Fibroblast of lung (primary cell): ENCODE measurements around the gene SMR3A. TPM values are rescaled to one million over a fixed set of nuclear protein-coding genes. Genes with fewer than 3 reads are reported as not detected.

Source experiments
- DNase-seq, 2 donors: peaks; one replicate each; pipeline versions ENCODE4 v3.0.0 to v3.0.0-alpha.2; 2010; ENCODE audit warnings: low read depth in 2 of 2
- H2AFZ ChIP-seq: 2 replicates; pipeline ENCODE4 v1.5.1; 2012; ENCODE audit warnings: low read length, control low read depth, inconsistent platforms
- H3K27ac ChIP-seq: 2 replicates; pipeline ENCODE4 v1.5.1; 2011; ENCODE audit warnings: low read length, control low read depth; ENCODE audit not compliant: insufficient read depth
- H3K27me3 ChIP-seq: 2 replicates; pipeline ENCODE4 v1.5.1; 2011; ENCODE audit warnings: mild to moderate bottlenecking, low read length; ENCODE audit not compliant: control insufficient read depth, insufficient read depth
- H3K36me3 ChIP-seq: 2 replicates; pipeline ENCODE4 v1.5.1; 2011; ENCODE audit warnings: low read length; ENCODE audit not compliant: control insufficient read depth, insufficient read depth
- H3K4me1 ChIP-seq: 2 replicates; pipeline ENCODE4 v1.5.1; 2011; ENCODE audit warnings: low read length; ENCODE audit not compliant: control insufficient read depth, insufficient read depth; ENCODE audit errors: extremely low read depth
- H3K4me2 ChIP-seq: 2 replicates; pipeline ENCODE4 v1.5.1; 2011; ENCODE audit warnings: low read length, control low read depth; ENCODE audit not compliant: insufficient read depth; ENCODE audit errors: extremely low read depth
- H3K4me3 ChIP-seq, 4 experiments: fragments of 200-600 bp in 1 of 4; sonication (generic) in 1 of 4; replicated peaks in 1 of 4; 2 replicates each; pipeline ENCODE4 v1.5.1; 2011 to 2016; ENCODE audit warnings: low read length in 4 of 4, low read depth in 3 of 4, mild to moderate bottlenecking in 3 of 4, control low read depth in 2 of 4, inconsistent platforms in 1 of 4, mixed read lengths in 1 of 4; ENCODE audit not compliant: insufficient read depth in 1 of 4; ENCODE audit errors: control extremely low read depth in 1 of 4
- H3K79me2 ChIP-seq: 2 replicates; pipeline ENCODE4 v1.5.1; 2012; ENCODE audit warnings: mild to moderate bottlenecking, low read length, inconsistent platforms; ENCODE audit not compliant: control insufficient read depth, insufficient read depth
- H3K9ac ChIP-seq: 2 replicates; pipeline ENCODE4 v1.5.1; 2011; ENCODE audit warnings: mild to moderate bottlenecking, low read length, control low read depth; ENCODE audit not compliant: insufficient read depth
- H3K9me3 ChIP-seq: 2 replicates; pipeline ENCODE4 v1.5.1; 2012; ENCODE audit warnings: low read depth, low read length; ENCODE audit not compliant: control insufficient read depth, insufficient read depth
- H4K20me1 ChIP-seq: 2 replicates; pipeline ENCODE4 v1.5.1; 2011; ENCODE audit warnings: low read length; ENCODE audit not compliant: control insufficient read depth, insufficient read depth; ENCODE audit errors: extremely low read depth
- CTCF ChIP-seq, 2 donors: IDR thresholded peaks in 1 of 2; conservative IDR thresholded peaks in 1 of 2; 1 replicate in 1 of 2; 2 replicates in 1 of 2; pipeline ENCODE4 v1.5.1; 2011 to 2012; ENCODE audit warnings: low read length in 2 of 2, control low read depth in 1 of 2, inconsistent platforms in 1 of 2, low read depth in 1 of 2, mild to moderate bottlenecking in 1 of 2
- EZH2 ChIP-seq: IDR thresholded peaks from 2 replicates; pipeline ENCODE4 v1.5.1; 2012; ENCODE audit warnings: low read length, control low read depth, mild to moderate bottlenecking; ENCODE audit errors: missing control alignments
- polyA plus RNA-seq, 2 donors: library from polyadenylated mRNA; depleted of rRNA in 1 of 2; stranded (reverse) in 1 of 2; unstranded in 1 of 2; fragments of >200 nt; gene quantifications; 2 replicates each; pipeline ENCODE4 v1.2.1, GENCODE V29; 2011 to 2012; ENCODE audit warnings: missing spikeins in 1 of 2
- total RNA-seq: library from RNA; depleted of rRNA; stranded (reverse); fragments of >200 nt; gene quantifications from 2 replicates; pipeline ENCODE4 v1.2.1, GENCODE V29; 2014

The SMR3A gene
- total and polyA plus RNA-seq, 2 donors (not counting 1 experiment from before 2014, with no cell fraction given) = not detected

DNA sequence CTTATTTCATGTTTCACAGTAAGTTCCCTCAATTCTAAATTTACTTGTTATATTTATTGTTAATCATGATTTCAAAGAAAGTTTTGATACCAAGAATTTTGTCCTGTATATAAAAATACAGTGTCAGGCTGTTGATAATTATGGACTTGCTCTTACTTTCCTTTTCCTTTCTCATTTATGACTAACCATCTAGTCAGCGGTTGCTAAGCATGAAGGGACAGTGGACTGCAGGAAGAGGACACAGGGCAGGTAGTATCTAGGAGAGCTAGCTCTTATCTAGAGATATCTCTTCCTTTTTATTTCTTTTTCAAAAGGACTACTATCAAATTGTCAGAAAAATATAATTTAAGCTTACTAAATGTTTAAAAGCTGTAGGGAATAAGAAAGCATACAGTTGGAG, 38.8 kb downstream of the SMR3A start:
- no peak for TF ChIP-seq CTCF (conservative IDR thresholded peaks at IDR 0.05 in 1 of 2, IDR thresholded peaks at IDR 0.05 in 1 of 2; ENCODE audit: low read depth in 1 of 2, low read length in 2 of 2)
- TF ChIP-seq EZH2 = no peak
- Histone ChIP-seq H3K36me3 (no peaks in the 10 kb centered on the region), H3K27ac (no peak overlapping the region), H3K4me3 (no peak overlapping the region), H4K20me1 (no peaks in the 10 kb centered on the region), H3K27me3 (no peaks in the 10 kb centered on the region), H3K79me2 (no peaks in the 10 kb centered on the region), H3K4me1 (no peaks in the 10 kb centered on the region), H3K4me2 (no peak overlapping the region), H3K9ac (no peak overlapping the region), H2AFZ (no peak overlapping the region), H3K9me3 (no peaks in the 10 kb centered on the region)
- no peak for DNase-seq

- H3K4me2 ChIP-seq = no peak overlapping the region
- no peaks in the 10 kb centered on the region for H3K36me3 ChIP-seq
- TF ChIP-seq CTCF (conservative IDR thresholded peaks at IDR 0.05 in 1 of 2, IDR thresholded peaks at IDR 0.05 in 1 of 2; ENCODE audit: low read depth in 1 of 2, low read length in 2 of 2) (no peak), EZH2 (no peak)
- no peak for DNase-seq
- H3K9ac ChIP-seq = no peak overlapping the region
- no peaks in the 10 kb centered on the region for H3K79me2 ChIP-seq
- no peaks in the 10 kb centered on the region for H3K9me3 ChIP-seq
- H4K20me1 ChIP-seq = no peaks in the 10 kb centered on the region
- H3K4me3 ChIP-seq = no peak overlapping the region
- no peak overlapping the region for H3K27ac ChIP-seq
- H2AFZ ChIP-seq = no peak overlapping the region
- H3K4me1 ChIP-seq = no peaks in the 10 kb centered on the region
- no peaks in the 10 kb centered on the region for H3K27me3 ChIP-seq
Measured at GRCh38 chr4:70402762-70403161, 42.2 kb downstream of the SMR3A start.

- TF ChIP-seq EZH2 = no peak
- no peak for TF ChIP-seq CTCF (conservative IDR thresholded peaks at IDR 0.05 in 1 of 2, IDR thresholded peaks at IDR 0.05 in 1 of 2; ENCODE audit: low read depth in 1 of 2, low read length in 2 of 2)
- DNase-seq = no peak
- no peaks in the 10 kb centered on the region for H3K4me1 ChIP-seq
- no peak overlapping the region for H3K4me2 ChIP-seq
- no peak overlapping the region for H3K27ac ChIP-seq
- H2AFZ ChIP-seq = no peak overlapping the region
- no peak overlapping the region for H3K4me3 ChIP-seq
- H3K27me3 ChIP-seq = no peaks in the 10 kb centered on the region
- no peaks in the 10 kb centered on the region for H4K20me1 ChIP-seq
- H3K79me2 ChIP-seq = no peaks in the 10 kb centered on the region
- no peaks in the 10 kb centered on the region for H3K9me3 ChIP-seq
- no peaks in the 10 kb centered on the region for H3K36me3 ChIP-seq
- H3K9ac ChIP-seq = no peak overlapping the region
Measured at GRCh38 chr4:70405765-70406164, 45.2 kb downstream of the SMR3A start.

Other genes starting within 250 kb of the SMR3A start
- gene PRR27, start 206.5 kb upstream of the SMR3A start, total RNA-seq = not detected in 2 replicates
- gene PRR27, start 206.5 kb upstream of the SMR3A start, polyA plus RNA-seq = not detected in 2 replicates
- gene ODAM, start 165.0 kb upstream of the SMR3A start, total RNA-seq = not detected in 2 replicates
- not detected in 2 replicates for gene ODAM, start 165.0 kb upstream of the SMR3A start, polyA plus RNA-seq
- not detected in 2 replicates for gene FDCSP, start 134.6 kb upstream of the SMR3A start, total RNA-seq
- not detected in 2 replicates for gene FDCSP, start 134.6 kb upstream of the SMR3A start, polyA plus RNA-seq
- gene CSN3, start 118.2 kb upstream of the SMR3A start, total RNA-seq = not detected in 2 replicates
- gene CSN3, start 118.2 kb upstream of the SMR3A start, polyA plus RNA-seq = not detected in 2 replicates
- gene CABS1, start 25.8 kb upstream of the SMR3A start, total RNA-seq = not detected in 2 replicates
- not detected in 2 replicates for gene CABS1, start 25.8 kb upstream of the SMR3A start, polyA plus RNA-seq
- not detected in 2 replicates for gene SMR3B, start 22.4 kb downstream of the SMR3A start, total RNA-seq
- not detected in 2 replicates for gene SMR3B, start 22.4 kb downstream of the SMR3A start, polyA plus RNA-seq
- gene OPRPN, start 37.2 kb downstream of the SMR3A start, total RNA-seq = not detected in 2 replicates
- not detected in 2 replicates for gene OPRPN, start 37.2 kb downstream of the SMR3A start, polyA plus RNA-seq
- not detected in 2 replicates for gene MUC7, start 111.4 kb downstream of the SMR3A start, total RNA-seq
- gene MUC7, start 111.4 kb downstream of the SMR3A start, polyA plus RNA-seq = not detected in 2 replicates
- not detected in 2 replicates for gene AMTN, start 157.8 kb downstream of the SMR3A start, total RNA-seq
- gene AMTN, start 157.8 kb downstream of the SMR3A start, polyA plus RNA-seq = not detected in 2 replicates
- gene AMBN, start 231.5 kb downstream of the SMR3A start, total RNA-seq = not detected in 2 replicates
- not detected in 2 replicates for gene AMBN, start 231.5 kb downstream of the SMR3A start, polyA plus RNA-seq